CD4-positive, alpha-beta T cell treated with Interleukin-17A for 1 hour (primary cell): Measurements from ENCODE around the gene TGFB2.
A peak's percentile ranks its signal among the peaks of the same experiment; 100 is the strongest.

Experiments
- DNase-seq: peaks from one replicate; pipeline ENCODE4 v3.0.0-alpha.2; 2020

TGFB2 gene

GRCh38 chr1:218362418-218363076 lies 17.4 kb downstream of the TGFB2 start:
- DNase-seq: no peak

DNA sequence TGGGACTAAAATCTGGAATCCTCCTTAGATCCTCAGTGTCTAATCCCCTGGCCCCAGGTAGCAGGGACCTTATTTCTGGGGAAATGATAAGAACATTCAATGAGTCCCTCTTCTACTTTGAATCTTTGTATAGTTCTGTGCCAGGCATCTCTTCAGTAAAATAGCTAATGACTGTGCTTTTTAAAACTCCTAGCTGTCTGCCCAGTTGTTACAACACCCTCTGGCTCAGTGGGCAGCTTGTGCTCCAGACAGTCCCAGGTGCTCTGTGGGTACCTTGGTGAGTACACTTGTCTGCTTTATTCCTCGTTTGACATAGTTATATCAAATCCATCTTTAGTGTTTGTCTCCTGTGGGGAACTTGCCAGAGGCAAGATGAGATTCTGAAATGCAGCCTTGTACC lies 18.0 kb downstream of the TGFB2 start:
- DNase-seq: no peak

GRCh38 chr1:218364028-218364710 lies 19.0 kb downstream of the TGFB2 start:
- DNase-seq: no peak

DNA sequence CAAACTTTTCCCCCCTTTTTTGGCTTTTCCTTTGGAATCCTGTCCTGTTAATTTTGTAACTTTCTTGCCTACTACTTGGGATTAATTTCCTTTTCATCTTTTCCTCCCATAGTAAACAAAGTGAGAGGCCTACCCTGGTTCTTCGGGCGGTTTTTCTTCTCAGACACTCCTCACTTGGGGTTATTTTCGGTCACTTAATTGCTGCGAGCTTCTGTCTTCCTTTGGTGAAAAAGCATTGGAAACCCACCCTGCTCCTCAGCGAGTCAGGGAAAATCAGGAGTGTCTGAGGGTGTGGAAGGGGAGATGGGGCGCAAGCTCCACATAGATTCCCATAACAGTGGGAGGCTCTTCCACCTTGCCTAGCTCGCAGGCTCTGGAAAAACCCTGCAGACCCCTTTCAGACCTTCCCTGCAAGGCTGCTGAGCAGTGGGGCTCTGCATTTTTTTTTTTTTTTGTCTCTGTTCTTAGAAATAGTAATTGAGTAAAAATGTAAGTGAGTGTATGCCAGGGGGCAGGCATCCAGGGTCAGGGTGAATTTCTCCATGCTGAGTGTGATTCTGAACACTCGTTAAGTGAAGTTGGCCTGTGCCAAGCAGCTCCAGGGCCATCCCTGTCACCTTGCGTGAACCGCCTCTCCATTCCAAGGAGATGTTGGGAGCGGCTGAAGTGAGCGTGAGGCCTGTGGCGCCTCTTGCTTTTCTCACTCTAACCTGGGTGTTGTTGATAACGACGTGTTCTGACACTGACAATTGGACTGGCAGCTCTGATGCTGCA lies 20.3 kb downstream of the TGFB2 start:
- DNase-seq: no peak

- no peak for DNase-seq
Observed at GRCh38 chr1:218366322-218367052, 21.4 kb downstream of the TGFB2 start.

DNA sequence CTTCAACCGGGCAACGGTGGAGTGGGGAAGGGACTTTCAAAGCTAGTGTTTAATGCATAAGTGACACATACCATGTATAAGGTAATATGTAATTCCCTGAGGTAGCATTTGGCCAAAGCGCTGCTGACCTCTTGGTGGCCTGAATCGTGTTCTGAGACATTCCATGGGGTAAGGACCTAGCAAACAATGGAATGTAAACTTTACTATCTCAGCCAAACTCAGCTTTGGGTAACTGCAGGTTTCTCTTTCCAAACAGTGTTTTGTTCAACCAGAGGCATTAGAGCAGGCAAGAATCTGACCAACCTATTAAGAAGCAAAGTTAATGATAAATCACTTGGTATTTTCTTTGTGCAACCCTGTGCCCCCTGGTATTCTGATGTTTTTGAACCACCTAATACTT lies 22.0 kb downstream of the TGFB2 start:
- DNase-seq: no peak

- no peak for DNase-seq
Observed at GRCh38 chr1:218368686-218369085, 23.6 kb downstream of the TGFB2 start.

DNA sequence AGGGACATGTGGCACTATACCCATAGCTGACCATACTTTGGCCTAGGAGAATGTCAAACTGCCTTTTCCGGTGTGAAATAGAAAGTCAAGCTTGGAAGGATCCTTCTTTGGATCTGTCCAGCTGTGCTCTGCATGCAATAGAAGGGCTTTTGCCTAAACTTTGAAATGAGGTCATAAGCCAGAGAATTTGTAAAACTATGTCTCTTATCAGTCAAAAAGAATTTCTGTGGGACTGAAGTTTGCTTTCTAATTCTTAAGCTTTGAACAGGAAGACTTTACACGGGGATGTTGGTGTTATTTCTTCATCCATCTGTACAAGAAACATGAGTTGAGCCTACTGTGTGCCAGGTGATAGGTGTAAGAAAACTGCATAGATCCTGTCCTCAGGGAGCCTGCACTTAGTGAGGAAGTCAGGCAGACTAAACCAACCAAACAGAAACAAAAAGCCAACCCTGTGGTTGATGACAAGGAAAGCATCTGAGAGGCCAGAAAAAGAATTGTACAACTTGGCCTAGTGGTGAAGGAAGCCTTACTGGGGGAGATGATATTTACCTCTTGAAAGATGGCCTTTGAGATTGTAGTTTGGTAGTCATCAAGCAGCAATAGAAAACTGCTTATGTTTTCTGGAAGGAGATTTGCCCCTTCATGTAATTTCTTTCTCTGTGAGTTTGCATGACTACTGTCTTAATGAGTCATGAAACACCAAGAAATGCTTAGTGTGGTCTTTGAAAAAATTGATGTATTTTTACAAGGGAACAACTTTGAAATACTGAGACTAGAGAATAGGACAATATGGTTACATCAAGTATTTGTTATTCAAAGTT lies 24.8 kb downstream of the TGFB2 start:
- DNase-seq: no peak

- DNase-seq: no peak
Observed at GRCh38 chr1:218371927-218372672, 27.0 kb downstream of the TGFB2 start.

GRCh38 chr1:218374401-218375353 lies 29.5 kb downstream of the TGFB2 start:
- DNase-seq: no peak

DNA sequence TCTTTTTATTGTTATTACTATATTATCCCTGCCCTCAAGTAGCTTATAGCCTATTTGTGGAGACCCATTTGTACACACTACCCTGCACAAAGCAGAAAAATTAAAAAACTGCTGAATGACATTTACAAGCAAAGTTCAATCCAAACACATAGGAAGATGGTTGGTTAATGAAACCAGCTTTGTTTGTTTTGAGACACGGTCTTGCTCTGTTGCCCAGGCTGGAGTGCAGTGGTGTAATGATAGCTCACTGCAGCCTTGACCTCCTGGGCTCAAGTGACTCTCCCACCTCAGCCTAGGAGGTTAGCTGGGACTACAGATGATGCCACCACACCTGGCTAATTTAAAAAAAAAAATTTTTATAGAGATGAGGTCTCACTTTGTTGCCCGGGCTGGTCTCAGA lies 31.6 kb downstream of the TGFB2 start:
- no peak for DNase-seq

DNA sequence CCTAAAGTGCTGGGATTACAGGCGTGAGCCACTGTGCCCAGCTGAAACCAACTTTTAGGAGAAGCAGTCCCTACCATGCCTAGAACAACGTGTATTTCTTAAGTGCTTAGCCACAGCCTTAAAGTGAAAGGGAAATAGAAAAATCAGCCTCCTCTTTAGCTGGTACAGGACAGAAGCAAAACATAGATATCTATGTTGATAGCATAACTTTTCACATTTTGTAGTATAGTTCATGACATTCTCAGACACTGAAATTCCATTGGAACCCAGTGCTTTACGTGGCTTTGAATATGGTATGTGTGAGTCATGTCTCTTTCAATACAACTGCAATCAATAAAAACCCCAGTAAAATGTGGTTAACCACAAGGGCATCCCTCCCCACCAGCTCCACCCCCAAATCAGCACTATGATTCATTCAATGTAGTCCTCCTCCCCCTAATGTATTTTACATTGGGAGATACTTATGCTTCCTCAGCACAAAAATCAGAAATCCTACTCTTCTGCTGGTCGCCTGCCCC lies 32.1 kb downstream of the TGFB2 start:
- DNase-seq: peak; percentile 52

DNA sequence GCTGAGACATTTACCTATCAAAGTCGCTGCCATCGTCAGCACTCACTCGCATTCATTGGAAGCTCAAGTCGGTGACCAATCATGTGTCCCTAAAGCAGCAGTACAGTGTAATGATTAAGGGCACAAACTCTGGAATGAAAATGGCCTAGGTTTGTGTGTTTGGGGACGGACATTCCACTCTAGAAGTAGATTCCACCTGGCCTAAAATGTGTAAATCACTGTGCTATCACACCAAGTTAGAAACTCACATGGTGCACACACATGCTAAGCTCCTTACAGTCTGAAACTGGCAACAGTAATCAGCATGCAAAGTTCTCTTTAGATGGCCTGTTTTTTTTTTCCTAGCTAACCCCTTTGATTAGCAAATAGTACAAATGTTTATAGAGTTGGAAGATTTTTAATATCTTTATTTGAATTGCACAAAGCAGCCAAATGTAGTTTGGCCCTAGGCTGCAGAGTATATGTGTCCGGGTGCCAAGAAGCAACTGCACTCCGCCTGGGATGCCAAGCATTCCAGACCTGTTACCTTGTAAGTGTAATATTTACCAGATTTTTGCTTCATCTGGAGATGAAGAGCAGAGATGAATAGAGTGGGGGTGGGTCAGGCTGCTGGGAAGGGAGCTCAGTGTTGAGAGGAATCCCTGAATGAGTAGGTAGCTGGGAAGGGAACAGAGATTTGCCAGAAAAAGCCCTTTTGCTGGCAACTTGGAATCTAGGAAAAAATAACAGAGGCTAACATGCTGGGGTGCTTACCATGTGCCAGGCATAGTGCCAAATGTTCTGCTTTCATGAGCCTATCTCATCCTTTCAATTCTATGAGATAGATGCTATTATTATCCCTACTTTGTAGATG lies 35.2 kb downstream of the TGFB2 start:
- no peak for DNase-seq

DNA sequence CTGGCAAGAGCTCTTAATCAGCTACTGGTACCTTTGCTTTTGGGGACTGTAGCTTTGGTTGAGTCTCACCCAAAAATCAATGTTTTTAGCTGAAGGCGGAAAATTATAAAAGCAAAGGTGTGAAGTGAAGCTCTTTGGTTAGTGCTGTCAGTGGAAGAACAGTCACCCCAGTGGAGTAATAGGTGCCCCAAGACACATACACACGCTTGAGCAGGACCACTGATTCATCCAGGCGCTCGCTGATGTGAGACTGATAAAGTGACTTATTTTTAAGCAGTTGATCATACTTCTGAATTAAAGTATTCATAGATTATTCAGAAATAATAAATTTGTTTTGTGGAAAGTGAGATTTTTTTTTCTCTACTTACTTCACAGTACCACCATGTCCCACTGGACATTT lies 37.1 kb downstream of the TGFB2 start:
- no peak for DNase-seq

DNA sequence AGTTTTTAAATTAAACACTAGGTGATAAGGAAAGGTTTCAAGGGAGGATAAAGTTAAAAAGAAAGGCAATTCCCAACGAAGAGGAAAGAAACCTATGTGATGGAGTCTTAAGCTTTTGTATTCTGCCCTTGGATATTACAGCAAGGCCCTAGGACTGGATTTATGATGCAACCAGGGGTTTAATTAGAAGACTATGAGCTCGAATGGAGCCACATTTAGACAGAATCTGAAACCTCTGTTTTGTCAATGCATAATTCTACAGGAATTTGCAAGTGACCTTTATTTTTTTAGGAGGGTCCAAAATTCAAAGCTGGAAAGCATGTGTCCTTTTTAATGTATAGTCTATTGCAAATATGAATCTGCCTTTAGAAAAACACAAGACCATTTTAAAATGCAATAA lies 37.9 kb downstream of the TGFB2 start:
- no peak for DNase-seq

DNA sequence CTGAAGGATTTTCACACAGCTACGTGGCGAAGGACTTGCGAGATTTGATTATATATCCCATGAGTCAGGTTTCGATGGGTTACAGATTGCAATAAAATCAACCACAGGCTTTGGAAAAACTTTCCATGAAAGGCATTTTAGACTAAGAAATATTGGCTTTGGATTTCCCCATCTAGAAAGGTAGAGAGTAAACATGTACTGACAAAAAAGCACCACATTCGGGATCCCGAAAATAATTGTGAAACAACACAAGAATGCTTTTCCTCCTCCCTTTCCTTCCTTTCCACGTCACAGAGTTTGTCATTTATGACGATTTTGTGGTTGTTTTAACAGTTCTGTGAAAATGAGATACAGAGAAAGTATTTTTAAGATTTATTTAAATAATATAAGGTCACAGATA lies 38.5 kb downstream of the TGFB2 start:
- no peak for DNase-seq

GRCh38 chr1:218384581-218384993 lies 39.5 kb downstream of the TGFB2 start:
- no peak for DNase-seq

DNA sequence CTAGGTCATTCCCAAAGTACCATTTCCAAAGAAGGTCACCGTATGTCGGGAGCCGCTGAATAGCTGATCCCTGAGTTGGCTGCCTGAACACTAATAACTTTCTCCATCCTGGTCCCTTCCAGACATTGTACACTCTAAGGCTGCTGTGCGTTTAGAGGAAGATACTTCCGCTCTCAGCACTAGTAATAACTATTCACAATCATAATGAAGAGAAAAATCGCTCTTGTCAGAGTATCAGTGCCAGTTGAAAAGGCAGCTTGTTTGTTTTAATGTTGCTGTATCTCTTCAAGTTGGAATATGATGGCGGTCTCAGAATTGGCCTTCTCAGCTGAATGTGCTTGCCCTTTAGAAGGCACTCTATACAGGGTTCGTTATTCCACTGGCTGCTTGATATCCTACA lies 43.5 kb downstream of the TGFB2 start:
- DNase-seq: no peak

- no peak for DNase-seq
Observed at GRCh38 chr1:218390618-218391017, 45.5 kb downstream of the TGFB2 start.
